NCI-H1092 (cell line): ENCODE measurements around the gene GNE.
"Not testable (repeated sequence)": the region's sequence is repeated elsewhere in the genome, so short reads cannot be mapped to it uniquely, and the experiment has no call there.

Experiments
- DNase-seq: peaks from one replicate; lab custom pipeline; 2025; lab: John Stamatoyannopoulos, UW

The GNE gene

GRCh38 chr9:36258208-36258995, at the start of gene GNE:
GNE (minus strand) TSS chr9:36258448; CDS start chr9:36249355, 9,093 bp downstream.
- peak; percentile 97 for DNase-seq

- no peak for DNase-seq
Measured at GRCh38 chr9:36306471-36307306, 48.4 kb upstream of the GNE start.

GRCh38 chr9:36304366-36304765, 46.1 kb upstream of the GNE start:
- DNase-seq: not testable (repeated sequence)

GRCh38 chr9:36301227-36301626, 43.0 kb upstream of the GNE start:
- DNase-seq: no peak

- no peak for DNase-seq
Measured at GRCh38 chr9:36298566-36298965, 40.3 kb upstream of the GNE start.

GRCh38 chr9:36297798-36298197, 39.5 kb upstream of the GNE start:
- no peak for DNase-seq

GRCh38 chr9:36294996-36295395, 36.7 kb upstream of the GNE start:
- DNase-seq: not testable (repeated sequence)

GRCh38 chr9:36293918-36294317, 35.7 kb upstream of the GNE start:
- DNase-seq: no peak

GRCh38 chr9:36293171-36293570, 34.9 kb upstream of the GNE start:
- no peak for DNase-seq

GRCh38 chr9:36292641-36293040, 34.4 kb upstream of the GNE start:
- DNase-seq: no peak

GRCh38 chr9:36290996-36291395, 32.7 kb upstream of the GNE start:
- no peak for DNase-seq

- no peak for DNase-seq
Measured at GRCh38 chr9:36289836-36290435, 31.7 kb upstream of the GNE start.

GRCh38 chr9:36288070-36288469, 29.8 kb upstream of the GNE start:
- no peak for DNase-seq

GRCh38 chr9:36286388-36286787, 28.1 kb upstream of the GNE start:
- DNase-seq: no peak

GRCh38 chr9:36284226-36284625, 26.0 kb upstream of the GNE start:
- no peak for DNase-seq

- DNase-seq: no peak
Measured at GRCh38 chr9:36282275-36282674, 24.0 kb upstream of the GNE start.

GRCh38 chr9:36280989-36281388, 22.7 kb upstream of the GNE start:
- DNase-seq: no peak

- no peak for DNase-seq
Measured at GRCh38 chr9:36278243-36278642, 20.0 kb upstream of the GNE start.

GRCh38 chr9:36276781-36277181, 18.5 kb upstream of the GNE start:
- DNase-seq: no peak

- no peak for DNase-seq
Measured at GRCh38 chr9:36276254-36276653, 18.0 kb upstream of the GNE start.

GRCh38 chr9:36275060-36275459, 16.8 kb upstream of the GNE start:
- DNase-seq: no peak

- DNase-seq: not testable (repeated sequence)
Measured at GRCh38 chr9:36273354-36273753, 15.1 kb upstream of the GNE start.

- DNase-seq: no peak
Measured at GRCh38 chr9:36268007-36268427, 9.8 kb upstream of the GNE start.
